Measurements from ENCODE around the gene ABCD1. TPM values are rescaled to one million over a fixed set of nuclear protein-coding genes. Genes with fewer than 3 reads are reported as not detected.
"Not testable (repeated sequence)": the region's sequence is repeated elsewhere in the genome, so short reads cannot be mapped to it uniquely, and the experiment has no call there.

ABCD1 gene
- total RNA-seq, 1 donor from 2014 or later = 10.4 TPM

GRCh38 chrX:153746991-153747390 is 22.3 kb downstream of the ABCD1 start:
- not testable (repeated sequence) for H3K36me3 ChIP-seq (ENCODE audit: control insufficient read depth in 3 of 3, insufficient read depth in 3 of 3, low read length in 3 of 3); H3K4me3 ChIP-seq (ENCODE audit: low read length in 3 of 3)

GRCh38 chrX:153749017-153749416 is 24.4 kb downstream of the ABCD1 start:
- H3K4me3 ChIP-seq (ENCODE audit: low read length in 3 of 3); H3K9me3 ChIP-seq (ENCODE audit: control insufficient read depth in 3 of 3, low read length in 3 of 3); H3K36me3 ChIP-seq (ENCODE audit: control insufficient read depth in 3 of 3, insufficient read depth in 3 of 3, low read length in 3 of 3); H3K27ac ChIP-seq (ENCODE audit: low read depth, low read length); H3K4me1 ChIP-seq (ENCODE audit: control insufficient read depth in 3 of 3, insufficient read depth in 3 of 3, low read length in 3 of 3); H3K9ac ChIP-seq (ENCODE audit: low read depth in 1 of 3, low read length in 3 of 3); H3K27me3 ChIP-seq (ENCODE audit: control insufficient read depth in 3 of 3, insufficient read depth in 3 of 3, low read length in 3 of 3): not testable (repeated sequence)

More at GRCh38 chrX:153746991-153747390, 22.3 kb downstream of the ABCD1 start:
- H3K27ac ChIP-seq (ENCODE audit: low read depth, low read length); H3K9me3 ChIP-seq (ENCODE audit: control insufficient read depth in 3 of 3, low read length in 3 of 3); H3K4me1 ChIP-seq (ENCODE audit: control insufficient read depth in 3 of 3, insufficient read depth in 3 of 3, low read length in 3 of 3); H3K27me3 ChIP-seq (ENCODE audit: control insufficient read depth in 3 of 3, insufficient read depth in 3 of 3, low read length in 3 of 3); H3K9ac ChIP-seq (ENCODE audit: low read depth in 1 of 3, low read length in 3 of 3): not testable (repeated sequence)

GRCh38 chrX:153750127-153750774 is 25.6 kb downstream of the ABCD1 start:
- H3K36me3 ChIP-seq (ENCODE audit: control insufficient read depth in 3 of 3, insufficient read depth in 3 of 3, low read length in 3 of 3) = no peaks in the 10 kb centered on the region
- no peak overlapping the region for H3K9ac ChIP-seq (ENCODE audit: low read depth in 1 of 3, low read length in 3 of 3)
- H3K27me3 ChIP-seq (ENCODE audit: control insufficient read depth in 3 of 3, insufficient read depth in 3 of 3, low read length in 3 of 3) = no peaks in the 10 kb centered on the region
- H3K9me3 ChIP-seq (ENCODE audit: control insufficient read depth in 3 of 3, low read length in 3 of 3) = no peaks in the 10 kb centered on the region
- H3K4me3 ChIP-seq (ENCODE audit: low read length in 3 of 3) = no peak overlapping the region
- H3K4me1 ChIP-seq (ENCODE audit: control insufficient read depth in 3 of 3, insufficient read depth in 3 of 3, low read length in 3 of 3) = no peaks in the 10 kb centered on the region
- no peak overlapping the region for H3K27ac ChIP-seq (ENCODE audit: low read depth, low read length)

GRCh38 chrX:153755136-153755535 is 30.5 kb downstream of the ABCD1 start:
- no peaks in the 10 kb centered on the region for H3K36me3 ChIP-seq (ENCODE audit: control insufficient read depth in 3 of 3, insufficient read depth in 3 of 3, low read length in 3 of 3)
- H3K27ac ChIP-seq (ENCODE audit: low read depth, low read length) = no peak overlapping the region
- no peaks in the 10 kb centered on the region for H3K4me1 ChIP-seq (ENCODE audit: control insufficient read depth in 3 of 3, insufficient read depth in 3 of 3, low read length in 3 of 3)
- no peak overlapping the region for H3K9ac ChIP-seq (ENCODE audit: low read depth in 1 of 3, low read length in 3 of 3)
- H3K4me3 ChIP-seq (ENCODE audit: low read length in 3 of 3) = no peak overlapping the region
- no peaks in the 10 kb centered on the region for H3K27me3 ChIP-seq (ENCODE audit: control insufficient read depth in 3 of 3, insufficient read depth in 3 of 3, low read length in 3 of 3)
- H3K9me3 ChIP-seq (ENCODE audit: control insufficient read depth in 3 of 3, low read length in 3 of 3) = no peaks in the 10 kb centered on the region

GRCh38 chrX:153761863-153762262 is 37.2 kb downstream of the ABCD1 start:
- Histone ChIP-seq H3K9me3 (ENCODE audit: control insufficient read depth in 3 of 3, low read length in 3 of 3) (no peaks in the 10 kb centered on the region), H3K4me1 (ENCODE audit: control insufficient read depth in 3 of 3, insufficient read depth in 3 of 3, low read length in 3 of 3) (peaks cover 7 to 15% (median 9%) of the 10 kb centered on the region in 3 donors), H3K36me3 (ENCODE audit: control insufficient read depth in 3 of 3, insufficient read depth in 3 of 3, low read length in 3 of 3) (no peaks in the 10 kb centered on the region), H3K27ac (ENCODE audit: low read depth, low read length) (no peak overlapping the region), H3K9ac (ENCODE audit: low read depth in 1 of 3, low read length in 3 of 3) (no peak overlapping the region), H3K27me3 (ENCODE audit: control insufficient read depth in 3 of 3, insufficient read depth in 3 of 3, low read length in 3 of 3) (no peaks in the 10 kb centered on the region), H3K4me3 (ENCODE audit: low read length in 3 of 3) (no peak overlapping the region)

GRCh38 chrX:153762626-153763173 is 38.0 kb downstream of the ABCD1 start:
- Histone ChIP-seq H3K4me3 (ENCODE audit: low read length in 3 of 3) (no peak overlapping the region), H3K9me3 (ENCODE audit: control insufficient read depth in 3 of 3, low read length in 3 of 3) (no peaks in the 10 kb centered on the region), H3K9ac (ENCODE audit: low read depth in 1 of 3, low read length in 3 of 3) (no peak overlapping the region), H3K27me3 (ENCODE audit: control insufficient read depth in 3 of 3, insufficient read depth in 3 of 3, low read length in 3 of 3) (no peaks in the 10 kb centered on the region), H3K36me3 (ENCODE audit: control insufficient read depth in 3 of 3, insufficient read depth in 3 of 3, low read length in 3 of 3) (no peaks in the 10 kb centered on the region), H3K27ac (ENCODE audit: low read depth, low read length) (no peak overlapping the region), H3K4me1 (ENCODE audit: control insufficient read depth in 3 of 3, insufficient read depth in 3 of 3, low read length in 3 of 3) (peaks cover 9 to 19% (median 13%) of the 10 kb centered on the region in 3 donors)

- H3K27ac ChIP-seq (ENCODE audit: low read depth, low read length) = no peak overlapping the region
These were observed 38.8 kb downstream of the ABCD1 start for GRCh38 chrX:153763298-153763932.

GRCh38 chrX:153763989-153764755 is 39.5 kb downstream of the ABCD1 start, which contains the start of gene PLXNB3:
Gene PLXNB3 (plus strand): TSS chrX:153764249. CDS start chrX:153765536, 1,287 bp downstream.
- H3K9ac ChIP-seq (ENCODE audit: low read depth in 1 of 3, low read length in 3 of 3) = no peak within 1 kb of the TSS
- H3K9me3 ChIP-seq (ENCODE audit: control insufficient read depth in 3 of 3, low read length in 3 of 3) = no peaks in the 10 kb centered on the region
- H3K27ac ChIP-seq (ENCODE audit: low read depth, low read length) = no peak within 1 kb of the TSS
- H3K4me1 ChIP-seq (ENCODE audit: control insufficient read depth in 3 of 3, insufficient read depth in 3 of 3, low read length in 3 of 3) = peaks cover 9 to 23% (median 16%) of the 10 kb centered on the region in 3 donors
- H3K27me3 ChIP-seq (ENCODE audit: control insufficient read depth in 3 of 3, insufficient read depth in 3 of 3, low read length in 3 of 3) = no peaks in the 10 kb centered on the region
- no peaks in the 10 kb centered on the region for H3K36me3 ChIP-seq (ENCODE audit: control insufficient read depth in 3 of 3, insufficient read depth in 3 of 3, low read length in 3 of 3)
- H3K4me3 ChIP-seq (ENCODE audit: low read length in 3 of 3) = peak within 1 kb of the TSS in 1 of 3 donors; percentile 22

More at GRCh38 chrX:153763298-153763932, 38.8 kb downstream of the ABCD1 start:
- no peaks in the 10 kb centered on the region for H3K27me3 ChIP-seq (ENCODE audit: control insufficient read depth in 3 of 3, insufficient read depth in 3 of 3, low read length in 3 of 3)
- no peaks in the 10 kb centered on the region for H3K9me3 ChIP-seq (ENCODE audit: control insufficient read depth in 3 of 3, low read length in 3 of 3)
- H3K4me1 ChIP-seq (ENCODE audit: control insufficient read depth in 3 of 3, insufficient read depth in 3 of 3, low read length in 3 of 3) = peaks cover 9 to 23% (median 16%) of the 10 kb centered on the region in 3 donors
- no peak overlapping the region for H3K9ac ChIP-seq (ENCODE audit: low read depth in 1 of 3, low read length in 3 of 3)
- no peaks in the 10 kb centered on the region for H3K36me3 ChIP-seq (ENCODE audit: control insufficient read depth in 3 of 3, insufficient read depth in 3 of 3, low read length in 3 of 3)
- H3K4me3 ChIP-seq (ENCODE audit: low read length in 3 of 3) = no peak overlapping the region

GRCh38 chrX:153764786-153765137 is 40.1 kb downstream of the ABCD1 start:
- H3K27me3 ChIP-seq (ENCODE audit: control insufficient read depth in 3 of 3, insufficient read depth in 3 of 3, low read length in 3 of 3) = no peaks in the 10 kb centered on the region
- H3K27ac ChIP-seq (ENCODE audit: low read depth, low read length) = no peak overlapping the region
- no peaks in the 10 kb centered on the region for H3K9me3 ChIP-seq (ENCODE audit: control insufficient read depth in 3 of 3, low read length in 3 of 3)
- H3K36me3 ChIP-seq (ENCODE audit: control insufficient read depth in 3 of 3, insufficient read depth in 3 of 3, low read length in 3 of 3) = no peaks in the 10 kb centered on the region
- no peak overlapping the region for H3K9ac ChIP-seq (ENCODE audit: low read depth in 1 of 3, low read length in 3 of 3)
- H3K4me1 ChIP-seq (ENCODE audit: control insufficient read depth in 3 of 3, insufficient read depth in 3 of 3, low read length in 3 of 3) = peaks cover 9 to 23% (median 16%) of the 10 kb centered on the region in 3 donors
- H3K4me3 ChIP-seq (ENCODE audit: low read length in 3 of 3) = no peak overlapping the region
